HG03575 (cell line): Measurements from ENCODE around the gene CMIP.

Experiments used
- ATAC-seq: cut with Tn5 transposase; IDR thresholded peaks from one replicate; pipeline ENCODE4 v1.9.1; 2021; ENCODE audit not compliant: unreplicated experiment, insufficient number of reproducible peaks, low FRiP score; ENCODE audit errors: extremely low read depth

The CMIP gene

DNA sequence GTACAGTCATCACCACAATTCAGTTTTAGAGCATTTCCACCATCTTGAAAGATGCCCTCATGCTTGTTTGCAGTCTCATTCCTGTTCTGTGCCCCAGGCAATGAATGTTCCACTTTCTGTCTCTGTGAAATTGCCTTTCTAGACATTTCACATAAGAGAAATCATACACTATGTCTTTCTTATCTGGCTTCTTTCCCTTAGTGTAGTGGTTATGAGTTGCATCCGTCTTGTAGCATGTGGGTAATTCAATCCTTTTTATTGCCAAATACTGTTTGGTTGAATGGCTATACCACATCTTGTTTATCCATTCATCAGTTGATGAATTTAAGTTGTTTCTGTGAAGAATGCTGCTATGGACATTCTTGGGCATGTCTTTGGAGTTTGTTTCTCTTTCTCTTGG is 202.0 kb downstream of the CMIP start:
- no peak for ATAC-seq

- ATAC-seq, result no peak
Observed at GRCh38 chr16:81647527-81647926, 202.9 kb downstream of the CMIP start.

- no peak for ATAC-seq
Observed at GRCh38 chr16:81649561-81650184, 205.1 kb downstream of the CMIP start.

- ATAC-seq, result no peak
Observed at GRCh38 chr16:81650281-81650680, 205.7 kb downstream of the CMIP start.

- ATAC-seq, result no peak
Observed at GRCh38 chr16:81650982-81651562, 206.5 kb downstream of the CMIP start.

DNA sequence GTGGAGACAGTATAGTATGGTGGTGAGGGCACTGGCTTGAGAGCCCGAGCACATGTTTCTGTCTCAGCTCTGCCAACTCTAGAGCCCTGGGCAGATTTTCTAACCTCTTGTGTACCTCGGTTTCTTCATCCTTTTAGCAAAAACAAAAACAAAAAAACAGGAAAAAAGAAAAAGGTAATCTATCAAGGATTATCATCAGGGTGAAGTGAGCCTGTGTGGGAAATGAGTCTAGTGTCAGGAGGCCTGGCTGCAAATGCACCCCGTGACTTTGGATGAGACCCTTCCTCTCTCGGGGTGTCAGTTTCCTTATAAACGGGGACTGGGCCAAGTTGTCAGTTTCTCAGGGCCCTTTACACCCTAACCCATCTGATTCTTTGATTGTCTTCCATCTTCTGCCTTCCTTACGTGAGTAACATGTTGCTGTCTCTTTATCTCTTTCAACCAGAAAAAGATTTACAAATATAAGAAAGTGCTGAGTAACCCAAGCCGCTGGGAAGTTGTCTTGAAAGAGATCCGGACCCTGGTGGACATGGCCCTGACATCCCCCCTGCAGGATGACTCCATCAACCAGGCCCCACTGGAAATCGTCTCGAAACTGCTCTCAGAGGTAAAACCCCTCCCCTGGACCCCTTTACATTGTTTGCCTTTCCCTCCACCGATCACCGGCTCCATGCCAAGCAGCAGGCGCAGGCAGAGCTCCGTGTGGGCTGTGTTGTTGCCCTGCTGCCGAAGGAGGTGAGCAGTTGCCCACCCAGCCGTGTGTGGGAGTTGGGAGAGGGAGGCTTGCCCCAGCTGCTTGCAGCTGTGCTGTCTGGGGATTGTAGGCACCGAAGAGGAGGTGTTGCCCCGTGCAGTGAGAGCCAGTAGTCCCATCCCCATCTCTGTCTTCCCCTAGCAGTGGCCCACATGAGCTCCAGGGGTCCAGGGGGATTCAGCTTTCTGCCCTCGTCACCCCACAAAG is 207.4 kb downstream of the CMIP start:
- no peak for ATAC-seq

DNA sequence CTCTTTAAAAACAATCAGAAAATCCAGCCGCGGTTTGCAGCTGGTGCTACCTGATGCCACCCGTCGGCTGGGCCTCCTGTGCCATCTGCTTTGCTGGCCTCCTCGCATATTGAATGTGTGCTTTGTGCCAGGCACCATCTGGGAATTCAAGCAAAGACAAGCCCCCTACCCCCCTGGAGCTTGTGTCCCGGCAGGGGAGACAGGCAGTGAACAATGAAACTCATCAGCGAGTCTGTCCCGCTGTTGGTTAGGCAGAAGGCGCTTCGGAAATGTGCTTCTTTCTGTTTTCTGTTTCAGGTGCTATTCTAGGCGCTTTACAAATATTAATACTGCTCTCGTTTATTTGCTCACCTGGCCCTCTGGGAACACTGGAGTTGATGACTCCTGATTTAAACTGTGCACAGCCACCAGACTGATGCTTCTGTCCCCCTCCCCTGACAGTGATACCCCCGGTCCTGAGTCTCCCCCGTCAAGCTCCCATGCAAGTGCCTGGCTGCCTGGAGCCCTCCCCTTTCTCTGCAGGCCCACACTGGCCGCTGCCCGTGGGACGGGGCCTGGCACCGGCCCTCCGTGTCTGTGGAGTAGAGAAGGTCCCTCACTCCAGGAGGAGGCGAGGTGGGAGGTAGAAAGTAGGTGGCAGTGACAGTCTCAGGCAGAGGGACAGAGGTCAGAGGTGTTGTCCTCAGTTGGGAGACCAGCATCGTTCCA is 208.3 kb downstream of the CMIP start:
- ATAC-seq, result no peak

- ATAC-seq, result no peak
Observed at GRCh38 chr16:81654346-81654745, 209.7 kb downstream of the CMIP start.

DNA sequence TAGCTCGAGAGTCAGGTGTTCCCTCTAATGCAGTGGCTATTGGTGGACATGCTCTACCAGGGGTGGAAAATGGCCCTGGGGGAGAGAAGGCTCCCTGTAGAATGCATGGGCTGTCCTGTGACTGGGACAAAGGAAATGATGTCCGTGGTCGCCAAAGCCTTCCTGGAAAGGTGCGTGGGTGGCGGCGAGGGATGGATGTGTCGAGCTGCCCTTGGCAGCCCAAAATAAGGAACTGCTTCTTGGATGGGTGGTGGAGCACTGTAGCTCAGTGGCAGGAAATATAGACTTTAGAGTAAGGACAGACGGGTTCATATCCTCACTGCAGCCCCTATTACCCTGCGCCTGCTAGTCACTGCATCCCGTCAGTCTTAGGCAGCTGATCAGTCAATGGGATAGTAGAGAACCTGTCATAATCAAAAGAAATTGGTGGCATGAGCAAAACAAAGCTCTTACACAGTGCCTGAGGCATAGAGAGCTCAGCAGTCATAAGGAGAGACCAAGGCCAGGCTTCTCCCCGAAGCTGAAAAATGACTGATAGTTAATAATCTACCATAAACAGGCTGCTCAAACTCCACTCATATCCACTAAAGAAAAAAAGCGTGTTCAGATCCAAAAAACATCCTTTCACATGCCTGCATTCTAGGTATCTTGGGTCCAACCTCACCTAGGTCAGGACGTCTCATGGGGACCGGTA is 211.0 kb downstream of the CMIP start:
- ATAC-seq, result no peak

DNA sequence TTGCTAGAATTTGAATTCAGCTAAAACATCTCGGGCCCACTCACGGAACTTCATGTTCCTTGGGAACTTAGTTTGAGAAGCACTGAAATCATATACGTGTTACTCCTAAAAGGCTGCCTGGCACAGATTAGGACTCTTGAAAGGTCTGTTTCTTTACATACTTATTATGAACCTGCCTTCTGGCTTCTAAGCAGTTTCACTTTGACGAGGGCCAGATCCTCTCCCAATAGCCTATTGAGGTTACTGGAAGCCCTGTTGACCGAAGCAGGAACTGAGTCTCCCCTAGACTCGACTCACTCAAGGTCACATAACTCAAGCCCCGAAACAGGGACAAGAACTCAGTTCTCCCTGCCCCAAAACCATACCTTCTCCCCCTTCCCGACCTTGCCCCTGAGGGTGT is 212.6 kb downstream of the CMIP start:
- no peak for ATAC-seq

GRCh38 chr16:81657781-81658180 is 213.2 kb downstream of the CMIP start:
- no peak for ATAC-seq

GRCh38 chr16:81658373-81658772 is 213.8 kb downstream of the CMIP start:
- no peak for ATAC-seq

DNA sequence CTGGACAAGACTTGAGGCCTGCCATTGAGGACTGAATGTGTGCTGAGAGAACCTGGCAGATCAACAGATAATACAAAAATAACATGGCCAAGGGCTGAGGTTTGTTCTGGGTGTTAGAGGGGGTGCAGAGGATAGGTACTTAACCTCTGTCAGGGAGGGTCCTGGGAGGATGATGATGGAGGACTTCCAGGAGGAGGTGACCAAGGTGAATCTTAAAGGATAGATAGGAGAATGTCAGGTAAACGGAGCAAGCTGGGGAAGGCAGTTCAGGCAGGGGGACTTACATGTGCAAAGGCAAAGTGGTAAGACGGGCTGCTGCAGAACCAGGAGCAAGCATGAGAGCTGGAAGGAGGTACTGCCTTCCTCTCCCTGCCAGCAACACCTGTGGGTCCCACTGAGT is 214.6 kb downstream of the CMIP start:
- no peak for ATAC-seq

DNA sequence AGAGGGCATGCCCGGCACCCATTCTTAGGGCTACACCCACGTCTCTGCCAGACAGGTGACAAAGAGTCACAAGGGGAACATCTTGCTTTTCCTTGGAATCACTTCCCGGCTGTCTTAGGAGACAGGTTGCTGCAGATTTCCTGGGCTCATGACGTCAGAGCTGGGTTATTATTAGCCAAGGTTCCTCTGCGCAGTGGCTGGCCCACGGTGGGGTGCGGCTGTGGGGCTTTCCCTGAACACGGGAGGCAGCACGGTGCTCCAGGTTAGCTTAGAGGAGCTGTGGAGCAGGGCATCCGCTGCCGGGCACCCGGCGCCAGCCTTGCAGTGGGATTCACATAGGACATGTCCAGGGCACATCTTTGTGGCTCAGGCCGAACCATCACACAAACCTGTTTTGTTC is 216.5 kb downstream of the CMIP start:
- ATAC-seq, result no peak

- ATAC-seq, result no peak
Observed at GRCh38 chr16:81664153-81664552, 219.5 kb downstream of the CMIP start.

DNA sequence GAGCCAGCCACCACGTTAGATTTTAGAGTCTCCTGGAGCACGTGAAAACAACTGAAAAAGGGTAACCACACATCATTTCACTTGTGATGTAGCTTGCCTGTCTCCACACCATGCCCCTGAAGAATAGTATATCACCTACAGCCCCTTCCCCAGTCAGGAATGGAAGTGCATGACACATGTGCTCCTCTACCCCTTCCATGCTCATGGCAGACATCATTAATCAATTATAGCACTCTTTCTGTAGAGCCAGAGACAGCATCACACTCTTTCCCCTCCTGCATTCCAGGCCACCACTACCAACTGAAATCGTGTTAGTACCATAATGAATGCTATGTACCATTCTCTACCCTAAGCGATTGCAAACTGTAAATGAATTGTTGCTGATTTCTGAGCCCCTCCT is 221.0 kb downstream of the CMIP start:
- ATAC-seq, result no peak

DNA sequence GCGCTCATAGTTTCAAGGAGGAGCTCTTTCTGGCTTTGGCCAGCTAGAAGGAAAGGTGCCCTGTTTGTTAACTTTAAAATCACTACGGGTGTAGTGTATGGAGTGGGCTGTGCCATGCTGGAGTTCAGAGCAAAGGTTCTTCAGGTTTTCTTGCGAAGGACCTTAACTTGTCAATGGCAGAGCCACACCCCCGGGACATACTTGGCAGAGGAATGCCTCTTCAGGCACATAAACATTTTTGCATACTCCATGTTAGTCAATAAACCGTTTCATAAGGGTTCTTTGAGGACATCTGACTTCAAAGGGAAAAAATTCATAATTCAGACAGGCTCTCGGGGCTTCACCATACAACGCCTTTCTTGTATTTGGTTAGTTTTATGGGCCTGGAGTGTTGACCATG is 221.5 kb downstream of the CMIP start:
- no peak for ATAC-seq

- no peak for ATAC-seq
Observed at GRCh38 chr16:81668243-81669097, 223.9 kb downstream of the CMIP start.
